HG03571 (cell line): ENCODE data around the gene VPS52.
"Not testable (repeated sequence)": the region's sequence is repeated elsewhere in the genome, so short reads cannot be mapped to it uniquely, and the experiment has no call there.

Experiments
- ATAC-seq: cut with Tn5 transposase; IDR thresholded peaks from one replicate; pipeline ENCODE4 v1.9.1; 2021; ENCODE audit not compliant: unreplicated experiment

The VPS52 gene

GRCh38 chr6:33251395-33252012 is 20.2 kb downstream of the VPS52 start:
- ATAC-seq: no peak

GRCh38 chr6:33250731-33251130 is 20.9 kb downstream of the VPS52 start:
- no peak for ATAC-seq

GRCh38 chr6:33249732-33250630 is 21.7 kb downstream of the VPS52 start:
- no peak for ATAC-seq

GRCh38 chr6:33248932-33249731 is 22.5 kb downstream of the VPS52 start:
- ATAC-seq: peak; percentile 84

GRCh38 chr6:33248643-33248931 is 23.1 kb downstream of the VPS52 start:
- ATAC-seq: no peak

- peak; percentile 46 for ATAC-seq
These were observed 23.6 kb downstream of the VPS52 start for GRCh38 chr6:33247977-33248642.

GRCh38 chr6:33243476-33243875 is 28.2 kb downstream of the VPS52 start:
- no peak for ATAC-seq

- no peak for ATAC-seq
These were observed 29.7 kb downstream of the VPS52 start for GRCh38 chr6:33241968-33242367.

- no peak for ATAC-seq
These were observed 33.9 kb downstream of the VPS52 start for GRCh38 chr6:33237741-33238140.

GRCh38 chr6:33236852-33237251 is 34.8 kb downstream of the VPS52 start:
- ATAC-seq: no peak

GRCh38 chr6:33236328-33236727 is 35.3 kb downstream of the VPS52 start:
- ATAC-seq: no peak

- no peak for ATAC-seq
These were observed 36.4 kb downstream of the VPS52 start for GRCh38 chr6:33235221-33235634.

GRCh38 chr6:33226503-33227120 is 45.1 kb downstream of the VPS52 start:
- not testable (repeated sequence) for ATAC-seq

- no peak for ATAC-seq
These were observed 54.0 kb downstream of the VPS52 start for GRCh38 chr6:33217681-33218080.

- no peak for ATAC-seq
These were observed 54.4 kb downstream of the VPS52 start for GRCh38 chr6:33217246-33217645.

- ATAC-seq: no peak
These were observed 55.5 kb downstream of the VPS52 start for GRCh38 chr6:33216117-33216649.

- ATAC-seq: no peak
These were observed 56.2 kb downstream of the VPS52 start for GRCh38 chr6:33215271-33216116.

GRCh38 chr6:33213989-33214335 is 57.7 kb downstream of the VPS52 start:
- no peak for ATAC-seq

- ATAC-seq: no peak
These were observed 58.3 kb downstream of the VPS52 start for GRCh38 chr6:33213166-33213988.
